ENCODE measurements around the gene PIEZO2. TPM values are rescaled to one million over a fixed set of nuclear protein-coding genes. Genes with fewer than 3 reads are reported as not detected.

Gene PIEZO2
- total and polyA plus RNA-seq, 11 donors: 0.04 to 4.9 (median 0.20) TPM; not detected in 2

GRCh38 chr18:10690035-10690329 lies 459.4 kb downstream of the PIEZO2 start:
- Histone ChIP-seq H3K9me3 (no peaks in the 10 kb centered on the region), H3K4me3 (no peak overlapping the region), H3K27ac (no peak overlapping the region), H3K27me3 (no peaks in the 10 kb centered on the region), H3K36me3 (no peaks in the 10 kb centered on the region), H3K4me1 (no peaks in the 10 kb centered on the region)
- TF ChIP-seq, protein P1, sequence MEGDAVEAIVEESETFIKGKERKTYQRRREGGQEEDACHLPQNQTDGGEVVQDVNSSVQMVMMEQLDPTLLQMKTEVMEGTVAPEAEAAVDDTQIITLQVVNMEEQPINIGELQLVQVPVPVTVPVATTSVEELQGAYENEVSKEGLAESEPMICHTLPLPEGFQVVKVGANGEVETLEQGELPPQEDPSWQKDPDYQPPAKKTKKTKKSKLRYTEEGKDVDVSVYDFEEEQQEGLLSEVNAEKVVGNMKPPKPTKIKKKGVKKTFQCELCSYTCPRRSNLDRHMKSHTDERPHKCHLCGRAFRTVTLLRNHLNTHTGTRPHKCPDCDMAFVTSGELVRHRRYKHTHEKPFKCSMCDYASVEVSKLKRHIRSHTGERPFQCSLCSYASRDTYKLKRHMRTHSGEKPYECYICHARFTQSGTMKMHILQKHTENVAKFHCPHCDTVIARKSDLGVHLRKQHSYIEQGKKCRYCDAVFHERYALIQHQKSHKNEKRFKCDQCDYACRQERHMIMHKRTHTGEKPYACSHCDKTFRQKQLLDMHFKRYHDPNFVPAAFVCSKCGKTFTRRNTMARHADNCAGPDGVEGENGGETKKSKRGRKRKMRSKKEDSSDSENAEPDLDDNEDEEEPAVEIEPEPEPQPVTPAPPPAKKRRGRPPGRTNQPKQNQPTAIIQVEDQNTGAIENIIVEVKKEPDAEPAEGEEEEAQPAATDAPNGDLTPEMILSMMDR (IDR thresholded peaks at IDR 0.05): no peak
- no peak for TF ChIP-seq POLR2A (IDR thresholded peaks at IDR 0.05)
- 89 to 94% (median 93%) methylated on average over 4 of the region's 4 CpGs for WGBS, 4 donors
- no peak for DNase-seq
- no peak for ATAC-seq
- intact Hi-C loops (cut with DNase I): no loop called here

DNA sequence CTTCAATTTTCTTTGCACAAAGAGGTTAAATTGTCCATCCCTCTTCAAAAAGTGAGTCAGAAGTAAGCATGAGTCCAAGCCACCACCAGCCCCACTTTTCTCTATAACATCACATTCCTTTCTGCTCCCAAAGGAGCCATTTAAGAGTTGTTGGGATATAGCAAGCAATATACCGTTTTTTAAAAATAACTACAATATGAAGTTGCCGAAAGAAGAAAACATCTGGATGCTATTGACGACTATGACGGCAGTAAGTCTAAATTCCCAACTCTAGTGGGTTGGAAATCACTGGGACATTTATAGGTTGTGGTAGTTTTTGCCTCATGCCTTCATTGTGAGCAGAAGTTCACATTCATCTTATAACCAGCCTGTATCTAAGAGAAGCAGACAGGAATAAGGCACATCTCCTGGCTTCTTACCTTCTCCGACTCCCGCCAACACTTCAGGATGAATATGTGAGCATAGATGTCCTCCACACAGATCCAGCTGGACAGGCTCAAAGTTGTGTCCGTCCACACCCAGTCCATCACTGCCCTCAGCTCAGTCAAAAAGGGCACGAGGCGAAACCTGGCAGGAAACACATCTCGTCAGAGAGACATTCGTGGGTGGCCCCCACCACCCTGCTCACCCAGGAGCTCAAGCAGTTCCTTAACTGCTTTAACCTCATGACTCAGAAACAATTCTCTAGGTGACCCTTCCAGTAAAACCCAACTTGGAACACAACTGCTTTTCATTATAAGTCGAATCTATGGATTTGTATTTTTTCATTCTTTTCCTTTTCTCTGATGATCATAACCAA lies 459.9 kb downstream of the PIEZO2 start:
- no peaks in the 10 kb centered on the region for H3K27me3 ChIP-seq
- no peaks in the 10 kb centered on the region for H3K4me1 ChIP-seq
- H3K4me3 ChIP-seq: no peak overlapping the region
- intact Hi-C loops (cut with DNase I): no loop called here
- H3K36me3 ChIP-seq: no peaks in the 10 kb centered on the region
- TF ChIP-seq, protein P1 (IDR thresholded peaks at IDR 0.05): no peak
- no peak for TF ChIP-seq POLR2A (IDR thresholded peaks at IDR 0.05)
- no peak overlapping the region for H3K27ac ChIP-seq
- 66 to 79% (median 74%) methylated on average over 12 of the region's 12 CpGs for WGBS, 4 donors
- DNase-seq (no peak), ATAC-seq (no peak)
- H3K9me3 ChIP-seq: no peaks in the 10 kb centered on the region

DNA sequence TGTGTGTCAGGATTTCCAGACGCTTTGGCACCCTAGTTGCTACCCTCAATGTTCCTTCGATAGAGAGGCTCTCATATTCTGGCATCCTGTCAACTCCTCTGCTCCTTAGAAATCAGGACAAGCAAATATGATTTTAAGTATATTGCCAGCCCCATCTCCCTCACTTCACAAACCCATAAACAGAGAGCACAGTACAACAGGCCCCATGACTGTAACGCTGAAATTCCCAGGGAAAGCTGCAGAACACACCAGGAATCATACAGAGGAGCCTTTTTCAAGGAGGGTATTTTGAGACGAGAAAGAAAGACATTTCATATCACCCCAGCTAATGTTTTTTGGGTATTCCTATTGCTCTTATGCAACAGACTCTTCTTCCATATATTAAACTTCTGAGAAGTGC lies 460.6 kb downstream of the PIEZO2 start:
- H3K4me1 ChIP-seq: no peaks in the 10 kb centered on the region
- TF ChIP-seq, protein P1 (IDR thresholded peaks at IDR 0.05): no peak
- no peak for TF ChIP-seq POLR2A (IDR thresholded peaks at IDR 0.05)
- H3K27me3 ChIP-seq: no peaks in the 10 kb centered on the region
- 70 to 78% (median 75%) methylated on average over 4 of the region's 4 CpGs for WGBS, 4 donors
- DNase-seq (no peak), ATAC-seq (no peak)
- H3K27ac ChIP-seq: no peak overlapping the region
- intact Hi-C loops (cut with DNase I): no loop called here
- no peaks in the 10 kb centered on the region for H3K9me3 ChIP-seq
- no peak overlapping the region for H3K4me3 ChIP-seq
- no peaks in the 10 kb centered on the region for H3K36me3 ChIP-seq

- DNase-seq (no peak), ATAC-seq (no peak)
- Histone ChIP-seq H3K4me1 (no peaks in the 10 kb centered on the region), H3K36me3 (no peaks in the 10 kb centered on the region), H3K9me3 (no peaks in the 10 kb centered on the region), H3K4me3 (no peak overlapping the region), H3K27ac (no peak overlapping the region), H3K27me3 (no peaks in the 10 kb centered on the region)
- TF ChIP-seq POLR2A (IDR thresholded peaks at IDR 0.05): no peak
- TF ChIP-seq, protein P1 (IDR thresholded peaks at IDR 0.05): no peak
- WGBS, 4 donors: 74 to 82% (median 80%) methylated on average over 8 of the region's 8 CpGs
- intact Hi-C loops (cut with DNase I): no loop called here
Measured at GRCh38 chr18:10687161-10687925, 462.0 kb downstream of the PIEZO2 start.

Data from heart left ventricle (tissue), 16 donors.